ENCODE measurements around the gene TXNRD2. TPM values are rescaled to one million over a fixed set of nuclear protein-coding genes. Genes with fewer than 3 reads are reported as not detected.

Gene TXNRD2
- total RNA-seq, 1 donor from 2014 or later: 46.0 TPM

DNA sequence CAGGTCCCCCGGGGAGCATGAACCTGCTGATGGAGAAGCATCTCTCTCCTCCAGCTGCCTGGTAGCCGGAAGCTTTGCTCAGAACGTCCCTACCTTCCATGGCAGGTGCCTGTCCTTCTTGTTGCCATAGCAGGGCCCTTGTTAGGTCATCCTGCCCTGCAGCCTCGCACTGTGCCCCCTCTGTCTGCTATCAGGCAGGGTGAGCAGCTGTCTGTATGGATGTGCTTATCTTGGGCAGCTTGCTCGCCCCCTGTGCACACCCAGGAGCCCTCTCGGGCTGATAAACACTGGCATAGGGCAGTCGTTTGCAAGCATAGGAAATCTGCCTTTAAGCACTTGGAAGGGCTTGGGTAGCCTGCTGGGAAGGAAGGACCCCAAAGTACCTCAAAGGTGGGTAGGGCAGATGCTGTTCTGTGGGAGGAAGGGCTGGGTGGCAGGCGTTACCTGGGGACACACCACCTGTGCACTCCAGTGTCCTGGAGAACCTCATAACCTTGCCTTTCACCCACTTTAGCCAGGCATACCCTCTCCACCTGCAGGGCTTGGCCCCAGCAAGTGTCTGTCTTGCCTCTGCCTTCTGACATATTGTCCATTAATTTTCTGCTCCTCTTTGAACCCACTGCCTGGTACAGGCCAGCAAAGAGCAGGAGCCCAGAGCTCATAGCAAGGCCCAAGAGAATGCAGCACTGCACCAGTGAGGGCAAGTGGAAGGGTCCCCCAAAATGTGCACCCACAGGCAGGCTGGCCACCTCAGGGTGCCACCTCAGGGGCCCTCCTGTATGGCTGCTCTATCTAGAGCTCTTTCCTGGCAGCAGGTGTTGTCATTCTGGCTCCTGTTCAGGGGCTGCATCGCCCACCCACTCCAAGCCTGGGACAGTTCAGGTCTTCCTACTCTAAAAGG is 8.0 kb downstream of the TXNRD2 start:
- H3K4me1 ChIP-seq: no peaks in the 10 kb centered on the region
- intact Hi-C loops (cut with DNase I): no loop called here
- DNase-seq (ENCODE audit: low spot score in 2 of 2): no peak
- no peak overlapping the region for H3K27ac ChIP-seq
- peaks cover 5 to 22% of the 10 kb centered on the region in 2 donors for H3K36me3 ChIP-seq
- no peak overlapping the region for H3K4me3 ChIP-seq
- no peaks in the 10 kb centered on the region for H3K27me3 ChIP-seq
- no peaks in the 10 kb centered on the region for H3K9me3 ChIP-seq
- TF ChIP-seq, protein P1, sequence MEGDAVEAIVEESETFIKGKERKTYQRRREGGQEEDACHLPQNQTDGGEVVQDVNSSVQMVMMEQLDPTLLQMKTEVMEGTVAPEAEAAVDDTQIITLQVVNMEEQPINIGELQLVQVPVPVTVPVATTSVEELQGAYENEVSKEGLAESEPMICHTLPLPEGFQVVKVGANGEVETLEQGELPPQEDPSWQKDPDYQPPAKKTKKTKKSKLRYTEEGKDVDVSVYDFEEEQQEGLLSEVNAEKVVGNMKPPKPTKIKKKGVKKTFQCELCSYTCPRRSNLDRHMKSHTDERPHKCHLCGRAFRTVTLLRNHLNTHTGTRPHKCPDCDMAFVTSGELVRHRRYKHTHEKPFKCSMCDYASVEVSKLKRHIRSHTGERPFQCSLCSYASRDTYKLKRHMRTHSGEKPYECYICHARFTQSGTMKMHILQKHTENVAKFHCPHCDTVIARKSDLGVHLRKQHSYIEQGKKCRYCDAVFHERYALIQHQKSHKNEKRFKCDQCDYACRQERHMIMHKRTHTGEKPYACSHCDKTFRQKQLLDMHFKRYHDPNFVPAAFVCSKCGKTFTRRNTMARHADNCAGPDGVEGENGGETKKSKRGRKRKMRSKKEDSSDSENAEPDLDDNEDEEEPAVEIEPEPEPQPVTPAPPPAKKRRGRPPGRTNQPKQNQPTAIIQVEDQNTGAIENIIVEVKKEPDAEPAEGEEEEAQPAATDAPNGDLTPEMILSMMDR (IDR thresholded peaks at IDR 0.05): no peak

- Histone ChIP-seq H3K4me3 (no peak overlapping the region), H3K36me3 (peaks cover 5 to 22% of the 10 kb centered on the region in 2 donors), H3K9me3 (no peaks in the 10 kb centered on the region), H3K27ac (no peak overlapping the region), H3K27me3 (no peaks in the 10 kb centered on the region), H3K4me1 (no peaks in the 10 kb centered on the region)
- intact Hi-C loops (cut with DNase I): no loop called here
- TF ChIP-seq, protein P1 (IDR thresholded peaks at IDR 0.05): no peak
- DNase-seq (ENCODE audit: low spot score in 2 of 2): no peak
These were observed 9.0 kb downstream of the TXNRD2 start for GRCh38 chr22:19932367-19933206.

- Histone ChIP-seq H3K4me3 (no peak overlapping the region), H3K4me1 (no peaks in the 10 kb centered on the region), H3K36me3 (peaks cover 5 to 16% of the 10 kb centered on the region in 2 donors), H3K27ac (no peak overlapping the region), H3K9me3 (no peaks in the 10 kb centered on the region), H3K27me3 (no peaks in the 10 kb centered on the region)
- TF ChIP-seq, protein P1 (IDR thresholded peaks at IDR 0.05): no peak
- no peak for DNase-seq (ENCODE audit: low spot score in 2 of 2)
- intact Hi-C loops (cut with DNase I): no loop called here
These were observed 10.1 kb downstream of the TXNRD2 start for GRCh38 chr22:19931514-19931913.

GRCh38 chr22:19930551-19931486 is 10.8 kb downstream of the TXNRD2 start:
- Histone ChIP-seq H3K27me3 (no peaks in the 10 kb centered on the region), H3K27ac (no peak overlapping the region), H3K4me1 (no peaks in the 10 kb centered on the region), H3K36me3 (peaks cover 5 to 16% of the 10 kb centered on the region in 2 donors), H3K9me3 (no peaks in the 10 kb centered on the region), H3K4me3 (no peak overlapping the region)
- TF ChIP-seq, protein P1 (IDR thresholded peaks at IDR 0.05): no peak
- DNase-seq (ENCODE audit: low spot score in 2 of 2): no peak
- intact Hi-C loops (cut with DNase I): no loop called here

Data from ascending aorta (tissue), 2 donors.